Ishikawa (cell line): ENCODE measurements around the gene POR.
A peak's percentile ranks its signal among the peaks of the same experiment; 100 is the strongest.

Source experiments
- CEBPB ChIP-seq: IDR thresholded peaks from 2 replicates; pipeline ENCODE4 v1.6.1; 2012
- CREB1 ChIP-seq: IDR thresholded peaks from 2 replicates; pipeline ENCODE4 v1.6.1; 2012; ENCODE audit warnings: low read depth
- EGR1 ChIP-seq: IDR thresholded peaks from 2 replicates; pipeline ENCODE4 v1.6.1; 2012
- EP300 ChIP-seq: IDR thresholded peaks from 2 replicates; pipeline ENCODE4 v1.6.1; 2012; ENCODE audit warnings: borderline replicate concordance
- FOXM1 ChIP-seq: IDR thresholded peaks from 2 replicates; pipeline ENCODE4 v1.6.1; 2012; ENCODE audit warnings: low read depth, borderline replicate concordance
- MAX ChIP-seq: IDR thresholded peaks from 2 replicates; pipeline ENCODE4 v1.6.1; 2012
- NFIC ChIP-seq: IDR thresholded peaks from 2 replicates; pipeline ENCODE4 v1.6.1; 2012
- RAD21 ChIP-seq: IDR thresholded peaks from 2 replicates; pipeline ENCODE4 v1.6.1; 2012; ENCODE audit warnings: low read depth
- REST ChIP-seq: IDR thresholded peaks from 2 replicates; pipeline ENCODE4 v1.6.1; 2012; ENCODE audit warnings: low read depth, mild to moderate bottlenecking
- TAF1 ChIP-seq: IDR thresholded peaks from 2 replicates; pipeline ENCODE4 v1.6.1; 2012; ENCODE audit warnings: low read depth, mild to moderate bottlenecking
- TCF12 ChIP-seq: IDR thresholded peaks from 2 replicates; pipeline ENCODE4 v1.6.1; 2012; ENCODE audit warnings: low read depth
- TEAD4 ChIP-seq: IDR thresholded peaks from 2 replicates; pipeline ENCODE4 v1.6.1; 2012
- USF1 ChIP-seq: IDR thresholded peaks from 2 replicates; pipeline ENCODE4 v1.6.1; 2012
- YY1 ChIP-seq: IDR thresholded peaks from 2 replicates; pipeline ENCODE4 v1.6.1; 2012; ENCODE audit warnings: low read depth
- ZBTB7A ChIP-seq: IDR thresholded peaks from 2 replicates; pipeline ENCODE4 v1.6.1; 2012; ENCODE audit warnings: low read depth

POR gene

GRCh38 chr7:75960372-75960771 is 45.4 kb downstream of the POR start:
- no peak for TF ChIP-seq TEAD4

GRCh38 chr7:75961218-75961617 is 46.3 kb downstream of the POR start:
- TF ChIP-seq EGR1 (no peak), CREB1 (no peak), TEAD4 (0 out of 2 replicates have a peak, but pooled peaks have one; percentile 3), MAX (no peak), REST (no peak), RAD21 (peak; percentile 43; the same call in 1 of the 2 replicates), NFIC (no peak)

GRCh38 chr7:75962607-75963380 is 47.8 kb downstream of the POR start:
- no peak for TF ChIP-seq CREB1
- no peak for TF ChIP-seq REST
- TF ChIP-seq EGR1 = no peak
- TF ChIP-seq ZBTB7A = no peak
- no peak for TF ChIP-seq USF1
- no peak for TF ChIP-seq NFIC
- no peak for TF ChIP-seq EP300
- TF ChIP-seq RAD21 = no peak
- no peak for TF ChIP-seq YY1
- TF ChIP-seq CEBPB = no peak
- TF ChIP-seq TAF1 = no peak
- no peak for TF ChIP-seq TEAD4
- TF ChIP-seq MAX = no peak
- no peak for TF ChIP-seq FOXM1
- no peak for TF ChIP-seq TCF12

GRCh38 chr7:75963381-75963995 is 48.5 kb downstream of the POR start:
- TF ChIP-seq TCF12 (no peak), CREB1 (no peak), USF1 (no peak), CEBPB (no peak)

- TF ChIP-seq YY1 (no peak), EP300 (no peak), CREB1 (no peak), CEBPB (no peak), RAD21 (no peak), TEAD4 (no peak)
Measured at GRCh38 chr7:75965617-75966016, 50.7 kb downstream of the POR start.

- TF ChIP-seq EGR1 (no peak), CREB1 (no peak), CEBPB (no peak), USF1 (no peak), TAF1 (no peak), TEAD4 (no peak), ZBTB7A (no peak), RAD21 (no peak), YY1 (no peak), MAX (no peak), TCF12 (no peak), NFIC (no peak), EP300 (no peak), FOXM1 (no peak), REST (no peak)
Measured at GRCh38 chr7:75966190-75966961, 51.4 kb downstream of the POR start.
